SK-N-SH (cell line): ENCODE results near the gene TLR2. TPM values are rescaled to one million over a fixed set of nuclear protein-coding genes. Genes with fewer than 3 reads are reported as not detected.

Experiments
- CTCF ChIA-PET: fragments of 300-600, 350-600 bp; formaldehyde crosslinking; extraction: SDS; loops from one replicate; lab custom pipeline; 2021; lab: Yijun Ruan, JAX
- POLR2A ChIA-PET: fragments of 350-600 bp; sonication (Branson Sonifier 250); formaldehyde crosslinking; extraction: SDS; loops from one replicate; lab custom pipeline; 2020; ENCODE audit warnings: antibody characterized with exemption, inconsistent platforms; lab: Yijun Ruan, JAX
- DNase-seq: peaks from one replicate; pipeline ENCODE4 v3.0.0; 2012
- H2AFZ ChIP-seq: fragments of 200-600 bp; sonication (generic); 2 replicates; pipeline ENCODE4 v1.8.1; 2016; ENCODE audit warnings: antibody characterized with exemption, mild to moderate bottlenecking, low read depth
- H3F3A ChIP-seq: fragments of 200-600 bp; sonication (generic); replicated peaks from 2 replicates; pipeline ENCODE3; 2016; ENCODE audit warnings: antibody characterized with exemption, mild to moderate bottlenecking; ENCODE audit not compliant: insufficient read depth
- H3K27ac ChIP-seq, 2 experiments: fragments of 200-500 bp in 1 of 2; fragments of 200-600 bp in 1 of 2; sonication (Bioruptor generic) in 1 of 2; sonication (generic), shearing (Covaris generic) in 1 of 2; 2 replicates each; pipeline versions ENCODE4 v1.5.1 to v1.6.1; 2014 to 2016; ENCODE audit warnings: low read depth in 2 of 2, inconsistent platforms in 1 of 2, low read length in 1 of 2, mild to moderate bottlenecking in 1 of 2, mixed read lengths in 1 of 2
- H3K27me3 ChIP-seq: fragments of 200-600 bp; sonication (generic), shearing (Covaris generic); 2 replicates; pipeline ENCODE4 v1.6.1; 2016; ENCODE audit warnings: mixed run types; ENCODE audit not compliant: insufficient read depth
- H3K36me3 ChIP-seq, 2 experiments: fragments of 200-500 bp in 1 of 2; fragments of 200-600 bp in 1 of 2; sonication (Bioruptor generic) in 1 of 2; sonication (generic) in 1 of 2; replicated peaks in 1 of 2; 2 replicates each; pipeline versions ENCODE3 to v1.5.1; 2014 to 2016; ENCODE audit warnings: low read length in 1 of 2, mild to moderate bottlenecking in 1 of 2; ENCODE audit not compliant: insufficient read depth in 2 of 2, control insufficient read depth in 1 of 2
- H3K4me1 ChIP-seq, 2 experiments: fragments of 200-500 bp in 1 of 2; fragments of 200-600 bp in 1 of 2; sonication (Bioruptor generic) in 1 of 2; sonication (generic), shearing (Covaris generic) in 1 of 2; 2 replicates each; pipeline versions ENCODE4 v1.5.1 to v1.6.1; 2014 to 2016; ENCODE audit warnings: low read depth in 1 of 2, low read length in 1 of 2, mixed run types in 1 of 2; ENCODE audit not compliant: insufficient read depth in 2 of 2, control insufficient read depth in 1 of 2
- H3K4me2 ChIP-seq: fragments of 200-600 bp; sonication (generic), shearing (Covaris generic); 2 replicates; pipeline ENCODE4 v1.6.1; 2017; ENCODE audit warnings: mixed run types
- H3K4me3 ChIP-seq, 2 experiments: fragments of 200-500 bp in 1 of 2; fragments of 200-600 bp in 1 of 2; sonication (Bioruptor generic) in 1 of 2; sonication (generic), shearing (Covaris generic) in 1 of 2; 2 replicates each; pipeline versions ENCODE4 v1.5.1 to v1.8.1; 2014 to 2016; ENCODE audit warnings: low read depth in 2 of 2, inconsistent platforms in 1 of 2, low read length in 1 of 2, mild to moderate bottlenecking in 1 of 2, mixed read lengths in 1 of 2, moderate library complexity in 1 of 2
- H3K79me2 ChIP-seq: fragments of 200-600 bp; sonication (generic); 2 replicates; pipeline ENCODE4 v1.8.1; 2017; ENCODE audit warnings: mild to moderate bottlenecking; ENCODE audit not compliant: insufficient read depth
- H3K9ac ChIP-seq: fragments of 200-600 bp; sonication (generic); 2 replicates; pipeline ENCODE4 v1.6.1; 2017; ENCODE audit warnings: mixed run types
- H3K9me2 ChIP-seq: fragments of 200-600 bp; sonication (generic); 2 replicates; pipeline ENCODE4 v1.6.1; 2017; ENCODE audit warnings: mixed run types
- H3K9me3 ChIP-seq: fragments of 200-600 bp; sonication (generic); 2 replicates; pipeline ENCODE4 v1.6.1; 2017; ENCODE audit warnings: mixed run types, mild to moderate bottlenecking, moderate library complexity
- H4K20me1 ChIP-seq: fragments of 200-600 bp; sonication (generic); 2 replicates; pipeline ENCODE4 v1.6.1; 2017; ENCODE audit warnings: mild to moderate bottlenecking, mixed run types; ENCODE audit not compliant: insufficient read depth
- EP300 ChIP-seq, 2 experiments: IDR thresholded peaks; 2 replicates each; pipeline versions ENCODE4 v1.4.0 to v1.6.1; 2012; ENCODE audit warnings: borderline replicate concordance in 1 of 2, low read depth in 1 of 2, low read length in 1 of 2
- EZH2phosphoT487 ChIP-seq: fragments of 200-600 bp; sonication (generic); IDR thresholded peaks from 2 replicates; pipeline ENCODE4 v1.6.1; 2017; ENCODE audit warnings: low read depth, mixed run types, mild to moderate bottlenecking, antibody characterized with exemption, moderate library complexity, borderline replicate concordance
- FOSL2 ChIP-seq: IDR thresholded peaks from 2 replicates; pipeline ENCODE4 v1.4.0; 2012; ENCODE audit warnings: low read depth, mild to moderate bottlenecking, moderate library complexity, borderline replicate concordance
- FOXJ3 ChIP-seq: sonication (generic); formaldehyde crosslinking; IDR thresholded peaks from 2 replicates; pipeline ENCODE4 v1.5.1; 2020; ENCODE audit warnings: mild to moderate bottlenecking, missing genetic modification reagents
- GATA2 ChIP-seq: sonication (generic); formaldehyde crosslinking; IDR thresholded peaks from 2 replicates; pipeline ENCODE4 v1.5.0; 2020; ENCODE audit warnings: mild to moderate bottlenecking, missing genetic modification reagents
- JUND ChIP-seq: IDR thresholded peaks from 2 replicates; pipeline ENCODE4 v1.4.0; 2012
- MAX ChIP-seq: IDR thresholded peaks from 2 replicates; pipeline ENCODE4 v1.4.0; 2012; ENCODE audit warnings: low read depth
- MEF2A ChIP-seq: IDR thresholded peaks from 2 replicates; pipeline ENCODE4 v1.4.0; 2012; ENCODE audit warnings: low read depth, borderline replicate concordance
- NFIC ChIP-seq: IDR thresholded peaks from 2 replicates; pipeline ENCODE4 v1.4.0; 2012; ENCODE audit warnings: borderline replicate concordance
- NRF1 ChIP-seq: IDR thresholded peaks from 2 replicates; pipeline ENCODE4 v1.6.1; 2012; ENCODE audit warnings: low read depth, mild to moderate bottlenecking, low read length
- POLR2AphosphoS5 ChIP-seq: IDR thresholded peaks from 2 replicates; pipeline ENCODE4 v1.6.1; 2012; ENCODE audit warnings: low read depth, low read length
- RCOR1 ChIP-seq: fragments of 150-350 bp; IDR thresholded peaks from 2 replicates; pipeline ENCODE4 v1.6.1; 2017; ENCODE audit warnings: antibody characterized with exemption, low read length
- RFX5 ChIP-seq: IDR thresholded peaks from 2 replicates; pipeline ENCODE4 v1.6.1; 2012; ENCODE audit warnings: mild to moderate bottlenecking, improper control_type of control experiment, low read length
- RXRA ChIP-seq: IDR thresholded peaks from 2 replicates; pipeline ENCODE4 v1.4.0; 2012; ENCODE audit warnings: low read depth, mild to moderate bottlenecking, borderline replicate concordance
- TCF12 ChIP-seq: IDR thresholded peaks from 2 replicates; pipeline ENCODE4 v1.4.0; 2012
- TEAD4 ChIP-seq: IDR thresholded peaks from 2 replicates; pipeline ENCODE4 v1.4.0; 2012; ENCODE audit warnings: mild to moderate bottlenecking, borderline replicate concordance; ENCODE audit not compliant: insufficient read depth
- USF2 ChIP-seq: fragments of 150-350 bp; IDR thresholded peaks from 2 replicates; pipeline ENCODE4 v1.6.1; 2017; ENCODE audit warnings: antibody characterized with exemption, low read length, low read depth, borderline replicate concordance
- ZBTB33 ChIP-seq: IDR thresholded peaks from 2 replicates; pipeline ENCODE4 v1.4.0; 2012; ENCODE audit warnings: low read depth, borderline replicate concordance
- WGBS: methylation state at CpG from one replicate; pipeline ENCODE4 v1.1.6; 2017; ENCODE audit warnings: low lambda C conversion rate; 5-methylcytosine and 5-hydroxymethylcytosine counted together
- polyA plus RNA-seq, 3 experiments: library from polyadenylated mRNA; depleted of rRNA; stranded (reverse); fragments of >200 nt; gene quantifications; 2 replicates each; pipeline ENCODE4 v1.2.3, GENCODE V29; 2012
- TF ChIP-seq, protein P1 (sequence below): IDR thresholded peaks from 2 replicates; pipeline ENCODE4 v1.6.1; 2012; ENCODE audit warnings: mild to moderate bottlenecking, low read depth, low read length, moderate library complexity
- TF ChIP-seq, protein P2 (sequence below): fragments of 200-600 bp; sonication (generic); IDR thresholded peaks from 2 replicates; pipeline ENCODE4 v1.6.1; 2017; ENCODE audit warnings: antibody characterized with exemption, mild to moderate bottlenecking, moderate library complexity

TLR2 gene
- polyA plus RNA-seq, 1 of the 3 experiments (the other 2 are of a cell fraction), result 0.18 TPM

DNA sequence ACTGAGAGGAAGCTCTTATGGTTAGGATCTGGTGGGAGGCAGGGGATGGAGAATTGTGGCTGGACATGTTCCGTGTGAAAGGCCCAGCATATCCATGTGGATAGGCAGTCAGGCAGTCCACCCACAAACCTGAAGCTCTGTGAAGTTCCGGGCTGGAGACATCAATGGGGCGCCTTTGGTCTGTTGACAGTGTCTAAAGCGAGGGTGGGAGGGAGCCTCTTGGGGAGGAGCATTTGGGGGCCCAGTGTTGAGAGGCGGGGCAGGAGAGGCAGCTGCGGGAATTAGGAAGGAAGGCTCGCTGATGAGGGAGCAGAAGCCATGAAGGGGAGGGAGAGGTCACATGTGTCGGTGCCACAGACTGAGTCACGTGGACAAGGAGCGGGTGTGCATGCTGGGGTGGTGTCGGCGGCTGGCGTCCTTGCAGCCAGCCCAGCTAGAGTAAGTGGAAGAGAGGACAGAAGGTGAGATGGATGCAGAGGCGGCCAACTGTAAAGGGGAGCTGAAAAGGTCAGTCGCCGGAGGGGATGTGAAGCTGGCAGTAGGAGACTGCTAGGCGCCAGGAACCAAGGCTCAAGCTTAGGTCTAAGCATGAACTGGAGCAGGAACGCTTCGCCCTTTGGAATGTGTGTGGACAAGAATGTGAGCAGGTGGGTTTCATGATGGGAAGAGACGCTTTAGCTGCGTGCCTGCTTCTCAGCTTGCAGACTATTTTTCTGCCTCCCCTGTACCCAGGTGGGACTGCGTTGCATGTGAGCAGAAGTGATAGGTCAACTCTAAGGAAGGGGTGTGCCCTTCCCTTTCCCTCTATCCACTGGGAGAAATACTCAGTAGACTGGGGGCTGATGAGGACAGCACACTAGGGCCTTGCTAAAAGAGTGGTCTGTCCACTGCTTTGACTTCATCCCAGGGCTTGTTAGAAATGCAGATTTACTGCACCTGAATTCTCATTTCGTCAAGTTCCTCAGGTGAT lies 44.0 kb upstream of the TLR2 start:
- no peak for DNase-seq
- Histone ChIP-seq H3K79me2 (no peaks in the 10 kb centered on the region), H3K9me3 (no peaks in the 10 kb centered on the region), H3K4me1 (no peaks in the 10 kb centered on the region; a peak in 1 of 4 replicates), H3K27ac (no peak overlapping the region), H3K27me3 (no peaks in the 10 kb centered on the region), H3K9me2 (no peaks in the 10 kb centered on the region), H4K20me1 (no peaks in the 10 kb centered on the region), H3K9ac (no peak overlapping the region), H3K36me3 (peaks cover 10 to 11% of the 10 kb centered on the region in 2 experiments), H3K4me3 (no peak overlapping the region), H2AFZ (no peak overlapping the region), H3K4me2 (no peak overlapping the region), H3F3A (no peaks in the 10 kb centered on the region)
- ChIA-PET POLR2A (no interaction called here), CTCF (interaction anchor here (0.7 to 2.0 kb wide), 3 partner anchors 64 to 109 kb away, joined by 4 to 10 read pairs (median 6); no protein-coding TSS in a partner anchor)
- WGBS, result 97% methylated on average over 23 of the region's 23 CpGs
- TF ChIP-seq POLR2AphosphoS5 (no peak), GATA2 (no peak), MEF2A (no peak), FOSL2 (no peak), EP300 (IDR thresholded peaks at IDR 0.05; ENCODE audit: borderline replicate concordance in 1 of 2, low read depth in 1 of 2, low read length in 1 of 2) (no peak), USF2 (no peak), EZH2phosphoT487 (no peak), TEAD4 (no peak), FOXJ3 (CRISPR knock-in tag) (no peak), RFX5 (no peak), ZBTB33 (no peak), TCF12 (no peak), RXRA (no peak), JUND (no peak), RCOR1 (no peak), NFIC (no peak), NRF1 (no peak), MAX (no peak)
- TF ChIP-seq, protein P1, sequence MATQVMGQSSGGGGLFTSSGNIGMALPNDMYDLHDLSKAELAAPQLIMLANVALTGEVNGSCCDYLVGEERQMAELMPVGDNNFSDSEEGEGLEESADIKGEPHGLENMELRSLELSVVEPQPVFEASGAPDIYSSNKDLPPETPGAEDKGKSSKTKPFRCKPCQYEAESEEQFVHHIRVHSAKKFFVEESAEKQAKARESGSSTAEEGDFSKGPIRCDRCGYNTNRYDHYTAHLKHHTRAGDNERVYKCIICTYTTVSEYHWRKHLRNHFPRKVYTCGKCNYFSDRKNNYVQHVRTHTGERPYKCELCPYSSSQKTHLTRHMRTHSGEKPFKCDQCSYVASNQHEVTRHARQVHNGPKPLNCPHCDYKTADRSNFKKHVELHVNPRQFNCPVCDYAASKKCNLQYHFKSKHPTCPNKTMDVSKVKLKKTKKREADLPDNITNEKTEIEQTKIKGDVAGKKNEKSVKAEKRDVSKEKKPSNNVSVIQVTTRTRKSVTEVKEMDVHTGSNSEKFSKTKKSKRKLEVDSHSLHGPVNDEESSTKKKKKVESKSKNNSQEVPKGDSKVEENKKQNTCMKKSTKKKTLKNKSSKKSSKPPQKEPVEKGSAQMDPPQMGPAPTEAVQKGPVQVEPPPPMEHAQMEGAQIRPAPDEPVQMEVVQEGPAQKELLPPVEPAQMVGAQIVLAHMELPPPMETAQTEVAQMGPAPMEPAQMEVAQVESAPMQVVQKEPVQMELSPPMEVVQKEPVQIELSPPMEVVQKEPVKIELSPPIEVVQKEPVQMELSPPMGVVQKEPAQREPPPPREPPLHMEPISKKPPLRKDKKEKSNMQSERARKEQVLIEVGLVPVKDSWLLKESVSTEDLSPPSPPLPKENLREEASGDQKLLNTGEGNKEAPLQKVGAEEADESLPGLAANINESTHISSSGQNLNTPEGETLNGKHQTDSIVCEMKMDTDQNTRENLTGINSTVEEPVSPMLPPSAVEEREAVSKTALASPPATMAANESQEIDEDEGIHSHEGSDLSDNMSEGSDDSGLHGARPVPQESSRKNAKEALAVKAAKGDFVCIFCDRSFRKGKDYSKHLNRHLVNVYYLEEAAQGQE, result no peak
- TF ChIP-seq, protein P2, sequence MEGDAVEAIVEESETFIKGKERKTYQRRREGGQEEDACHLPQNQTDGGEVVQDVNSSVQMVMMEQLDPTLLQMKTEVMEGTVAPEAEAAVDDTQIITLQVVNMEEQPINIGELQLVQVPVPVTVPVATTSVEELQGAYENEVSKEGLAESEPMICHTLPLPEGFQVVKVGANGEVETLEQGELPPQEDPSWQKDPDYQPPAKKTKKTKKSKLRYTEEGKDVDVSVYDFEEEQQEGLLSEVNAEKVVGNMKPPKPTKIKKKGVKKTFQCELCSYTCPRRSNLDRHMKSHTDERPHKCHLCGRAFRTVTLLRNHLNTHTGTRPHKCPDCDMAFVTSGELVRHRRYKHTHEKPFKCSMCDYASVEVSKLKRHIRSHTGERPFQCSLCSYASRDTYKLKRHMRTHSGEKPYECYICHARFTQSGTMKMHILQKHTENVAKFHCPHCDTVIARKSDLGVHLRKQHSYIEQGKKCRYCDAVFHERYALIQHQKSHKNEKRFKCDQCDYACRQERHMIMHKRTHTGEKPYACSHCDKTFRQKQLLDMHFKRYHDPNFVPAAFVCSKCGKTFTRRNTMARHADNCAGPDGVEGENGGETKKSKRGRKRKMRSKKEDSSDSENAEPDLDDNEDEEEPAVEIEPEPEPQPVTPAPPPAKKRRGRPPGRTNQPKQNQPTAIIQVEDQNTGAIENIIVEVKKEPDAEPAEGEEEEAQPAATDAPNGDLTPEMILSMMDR, result no peak
